Loucy (cell line): Measurements from ENCODE around the gene GSTO1.

Experiments used
- EZH2phosphoT487 ChIP-seq: fragments of 200-600 bp; IDR thresholded peaks from 2 replicates; pipeline ENCODE4 v1.6.1; 2018; ENCODE audit warnings: antibody characterized with exemption, mild to moderate bottlenecking, moderate library complexity, borderline replicate concordance
- TF ChIP-seq, protein P1 (sequence below): fragments of 200-600 bp; sonication (generic); conservative IDR thresholded peaks from 2 replicates; pipeline ENCODE4 v1.5.1; 2014; ENCODE audit warnings: mild to moderate bottlenecking, antibody characterized with exemption, low read length

- TF ChIP-seq, protein P1, sequence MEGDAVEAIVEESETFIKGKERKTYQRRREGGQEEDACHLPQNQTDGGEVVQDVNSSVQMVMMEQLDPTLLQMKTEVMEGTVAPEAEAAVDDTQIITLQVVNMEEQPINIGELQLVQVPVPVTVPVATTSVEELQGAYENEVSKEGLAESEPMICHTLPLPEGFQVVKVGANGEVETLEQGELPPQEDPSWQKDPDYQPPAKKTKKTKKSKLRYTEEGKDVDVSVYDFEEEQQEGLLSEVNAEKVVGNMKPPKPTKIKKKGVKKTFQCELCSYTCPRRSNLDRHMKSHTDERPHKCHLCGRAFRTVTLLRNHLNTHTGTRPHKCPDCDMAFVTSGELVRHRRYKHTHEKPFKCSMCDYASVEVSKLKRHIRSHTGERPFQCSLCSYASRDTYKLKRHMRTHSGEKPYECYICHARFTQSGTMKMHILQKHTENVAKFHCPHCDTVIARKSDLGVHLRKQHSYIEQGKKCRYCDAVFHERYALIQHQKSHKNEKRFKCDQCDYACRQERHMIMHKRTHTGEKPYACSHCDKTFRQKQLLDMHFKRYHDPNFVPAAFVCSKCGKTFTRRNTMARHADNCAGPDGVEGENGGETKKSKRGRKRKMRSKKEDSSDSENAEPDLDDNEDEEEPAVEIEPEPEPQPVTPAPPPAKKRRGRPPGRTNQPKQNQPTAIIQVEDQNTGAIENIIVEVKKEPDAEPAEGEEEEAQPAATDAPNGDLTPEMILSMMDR = no peak
- TF ChIP-seq EZH2phosphoT487 = no peak
Measured at GRCh38 chr10:104277785-104278184, 23.1 kb downstream of the GSTO1 start.
